HL-60/S4 treated with phorbol 12-myristate 13-acetate at 8.2 ng/mL for 4 days and 3 days (cell line): ENCODE results near the gene SHC3.

Experiments used
- in situ Hi-C: fragments of 300-500 bp; cut with MboI; formaldehyde crosslinking; loops from 2 replicates; pipeline ENCODE4 v1.15.0; 2022; ENCODE audit warnings: low sequenced_read_pairs

Gene SHC3

GRCh38 chr9:89113851-89114250 lies 64.8 kb downstream of the SHC3 start:
- in situ Hi-C loops = no loop called here

- in situ Hi-C loops = no loop called here
Observed at GRCh38 chr9:89112243-89112642, 66.4 kb downstream of the SHC3 start.

GRCh38 chr9:89109666-89110065 lies 69.0 kb downstream of the SHC3 start:
- in situ Hi-C loops = no loop called here

- in situ Hi-C loops = no loop called here
Observed at GRCh38 chr9:89107406-89107805, 71.2 kb downstream of the SHC3 start.

- in situ Hi-C loops = no loop called here
Observed at GRCh38 chr9:89106224-89106851, 72.3 kb downstream of the SHC3 start.

GRCh38 chr9:89104821-89105220 lies 73.8 kb downstream of the SHC3 start:
- in situ Hi-C loops = no loop called here

DNA sequence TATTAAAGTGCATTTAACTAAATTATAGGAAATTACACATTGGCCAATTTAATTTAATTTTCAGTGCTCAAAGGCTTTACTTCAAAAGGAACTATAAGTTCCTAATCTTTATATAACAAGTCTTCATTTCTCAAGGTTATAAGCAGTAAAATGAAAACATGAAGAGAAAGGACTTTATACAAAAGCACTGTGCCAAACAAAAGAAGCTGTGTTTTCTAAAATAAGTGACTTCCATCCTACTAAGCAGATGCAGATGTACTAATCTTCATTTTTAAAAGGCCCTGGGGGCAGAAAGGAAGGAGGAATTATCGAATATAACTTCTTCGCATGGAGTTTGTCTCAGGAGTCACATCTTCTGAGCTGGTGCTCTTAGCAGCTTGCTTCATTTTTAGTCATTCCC lies 81.4 kb downstream of the SHC3 start:
- in situ Hi-C loops = no loop called here

GRCh38 chr9:89096807-89097206 lies 81.8 kb downstream of the SHC3 start:
- in situ Hi-C loops = no loop called here

DNA sequence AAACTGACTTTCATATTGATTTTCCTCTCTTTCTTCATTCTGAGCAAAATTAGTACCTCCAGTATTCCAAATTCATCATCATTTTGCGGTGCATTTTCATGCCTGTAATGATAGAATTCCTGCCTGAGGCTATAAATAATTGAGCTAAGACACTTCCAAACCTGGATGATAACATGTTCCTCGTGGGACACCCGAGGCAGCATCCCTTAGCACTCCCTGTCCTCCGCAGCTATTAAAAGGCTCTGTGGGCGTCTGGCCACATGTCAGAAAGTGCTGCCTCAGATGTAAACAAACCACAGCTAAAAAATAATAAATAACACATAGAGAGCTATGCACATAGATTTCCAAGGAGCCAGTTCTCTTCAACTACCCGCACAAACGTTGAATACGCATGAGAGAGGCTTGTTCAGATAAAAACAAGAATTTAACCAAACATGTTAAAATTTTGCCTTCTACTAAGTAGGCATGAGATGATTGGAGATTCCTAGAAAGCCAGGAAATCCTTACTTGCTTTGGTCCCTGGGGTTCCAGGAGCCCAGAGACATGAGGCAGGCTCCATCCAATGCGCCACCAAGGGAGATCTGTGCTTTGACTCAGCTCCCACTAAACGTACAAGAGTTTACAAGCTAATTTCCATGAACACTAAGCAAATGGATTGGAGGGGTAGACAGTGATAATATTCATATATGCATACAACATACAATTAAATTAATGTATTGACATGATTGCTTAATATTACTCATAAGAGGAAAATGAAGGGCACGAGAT lies 82.7 kb downstream of the SHC3 start:
- in situ Hi-C loops = no loop called here

DNA sequence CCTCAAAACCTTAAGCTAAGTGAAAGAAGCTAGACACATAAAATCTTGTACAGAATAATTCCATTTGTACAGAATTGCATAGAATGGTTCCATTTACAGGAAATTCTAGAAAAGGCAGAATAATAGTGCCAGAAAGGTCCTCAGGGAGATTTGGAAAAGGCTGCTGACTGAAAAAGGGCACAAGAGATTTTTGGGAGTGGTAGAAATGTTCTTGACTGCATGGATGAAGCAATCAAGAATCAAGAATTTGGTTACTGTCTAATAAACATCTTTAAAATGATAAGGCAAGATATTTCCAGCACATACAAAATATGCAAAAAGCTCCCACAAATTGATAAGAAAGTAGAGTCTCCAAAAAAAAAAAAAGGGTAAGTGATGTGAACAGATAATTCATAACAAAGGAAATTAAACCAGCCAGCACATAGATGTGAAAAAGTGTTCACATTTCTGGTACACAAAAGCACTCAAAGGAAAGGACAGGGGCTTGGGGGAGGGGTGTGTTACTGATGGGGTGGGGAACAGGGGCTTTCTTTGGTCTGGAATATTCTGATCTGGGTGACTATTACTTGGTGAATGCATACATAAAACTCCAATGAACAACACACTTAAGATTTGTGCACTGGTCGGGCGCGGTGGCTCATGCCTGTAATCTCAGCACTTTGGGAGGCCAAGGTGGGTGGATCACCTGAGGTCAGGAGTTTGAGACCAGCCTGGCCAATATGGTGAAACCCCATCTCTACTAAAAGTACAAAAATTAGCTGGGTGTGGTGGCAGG lies 85.2 kb downstream of the SHC3 start:
- in situ Hi-C loops = no loop called here

- in situ Hi-C loops = no loop called here
Observed at GRCh38 chr9:89089176-89089575, 89.4 kb downstream of the SHC3 start.

- in situ Hi-C loops = no loop called here
Observed at GRCh38 chr9:89083626-89084025, 95.0 kb downstream of the SHC3 start.

- in situ Hi-C loops = no loop called here
Observed at GRCh38 chr9:89080193-89080592, 98.4 kb downstream of the SHC3 start.

DNA sequence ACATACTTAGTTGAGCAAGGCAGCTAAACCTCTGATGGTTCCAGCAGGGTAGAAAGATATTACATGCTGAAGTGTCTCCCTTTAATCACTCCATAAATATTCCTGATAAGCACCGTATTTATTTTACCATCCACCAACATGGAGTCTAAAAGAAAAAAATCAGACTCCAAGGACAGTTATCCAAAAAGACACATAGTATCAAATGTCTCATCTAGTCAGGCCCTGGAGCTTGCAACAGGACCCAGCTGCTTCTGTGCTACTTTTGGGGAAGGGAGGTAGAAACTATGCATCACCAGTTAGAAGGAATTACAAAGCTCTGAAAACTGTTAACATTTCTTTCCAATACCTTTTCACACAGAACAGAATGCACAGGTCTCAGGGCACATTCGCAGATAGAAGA lies 99.2 kb downstream of the SHC3 start:
- in situ Hi-C loops = no loop called here

GRCh38 chr9:89078860-89079259 lies 99.8 kb downstream of the SHC3 start:
- in situ Hi-C loops = no loop called here

DNA sequence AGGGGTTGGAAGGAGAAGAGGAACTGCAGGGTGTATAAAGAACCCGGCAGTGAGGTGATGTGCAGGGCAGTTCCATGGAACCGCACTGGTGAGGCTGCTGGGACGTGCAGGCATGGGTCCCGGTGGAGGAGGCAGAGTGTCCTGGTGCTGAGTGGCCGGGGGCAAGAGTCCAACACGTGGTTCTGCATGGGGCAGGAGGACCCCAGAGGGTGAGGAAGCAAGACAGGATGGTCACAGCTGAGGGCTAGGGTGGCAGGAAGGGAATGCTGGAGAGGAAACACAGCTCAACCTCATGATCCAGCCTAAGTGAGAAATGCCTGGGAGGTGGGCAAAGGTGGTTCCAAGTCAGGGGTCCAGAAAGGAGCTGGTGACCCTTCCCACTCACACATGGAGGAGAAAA lies 100.2 kb downstream of the SHC3 start:
- in situ Hi-C loops = no loop called here

DNA sequence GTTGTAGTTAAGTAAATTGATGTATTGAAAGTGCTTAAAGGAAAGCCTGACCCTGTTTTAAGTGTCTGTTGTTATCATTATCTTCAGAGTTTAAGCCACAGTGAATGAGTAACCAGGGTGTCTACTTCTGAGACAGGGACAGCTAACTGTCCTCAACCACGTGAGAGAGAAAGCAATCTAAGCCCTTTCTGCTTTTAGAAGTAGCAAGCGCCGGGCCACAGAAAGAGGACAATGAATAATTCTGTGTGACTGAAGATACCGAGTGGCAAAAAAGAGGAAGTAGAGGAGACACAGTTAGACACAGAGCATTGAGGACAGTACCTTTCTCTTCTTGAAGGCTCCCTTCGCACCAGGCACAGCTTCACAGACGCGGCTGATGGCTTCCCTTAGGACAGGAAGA lies 101.1 kb downstream of the SHC3 start:
- in situ Hi-C loops = no loop called here

DNA sequence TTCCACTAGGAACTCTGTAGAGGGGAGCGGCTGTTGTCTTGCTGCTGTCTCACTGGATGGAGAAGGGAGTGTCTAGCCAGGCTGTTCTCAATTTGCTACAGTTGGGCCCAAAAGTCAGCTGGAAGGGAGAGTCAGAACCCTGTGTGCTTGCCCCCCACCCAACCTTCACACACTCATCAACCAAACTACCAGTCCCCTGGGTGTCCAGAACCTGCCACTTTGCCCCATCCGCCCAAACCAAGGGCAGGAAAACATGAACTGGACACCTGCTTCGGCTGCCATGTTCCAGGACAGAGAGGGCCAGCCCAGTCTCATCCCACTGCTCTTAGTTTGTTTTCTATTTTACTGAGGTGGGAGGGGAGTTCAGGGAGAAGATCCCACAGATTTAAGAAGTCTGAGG lies 105.2 kb downstream of the SHC3 start:
- in situ Hi-C loops = no loop called here

- in situ Hi-C loops = no loop called here
Observed at GRCh38 chr9:89071591-89071990, 107.0 kb downstream of the SHC3 start.

DNA sequence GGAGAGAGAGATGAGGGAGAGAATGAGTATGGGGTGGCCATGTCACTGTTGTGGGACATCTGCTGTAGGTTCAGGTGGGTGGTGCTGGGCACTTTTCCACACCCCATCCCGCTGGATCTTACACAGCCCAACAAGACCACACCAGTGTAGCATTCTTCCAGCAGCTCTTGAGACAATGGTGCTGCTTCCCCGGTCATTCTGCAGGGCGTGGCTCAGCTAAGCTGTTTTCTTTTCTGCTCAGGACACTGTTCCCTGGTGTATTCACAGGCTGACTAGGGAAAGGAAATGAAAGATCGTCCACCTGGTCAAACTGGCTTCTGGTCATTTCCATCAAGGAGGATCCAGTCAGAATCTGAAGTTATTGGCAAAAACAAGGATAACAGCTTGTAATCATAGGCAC lies 111.8 kb downstream of the SHC3 start:
- in situ Hi-C loops = no loop called here

- in situ Hi-C loops = no loop called here
Observed at GRCh38 chr9:89065921-89066320, 112.7 kb downstream of the SHC3 start.

- in situ Hi-C loops = no loop called here
Observed at GRCh38 chr9:89060790-89061189, 117.8 kb downstream of the SHC3 start.
